Gastroesophageal sphincter (tissue), 4 donors: ENCODE data around the gene MDFIC. TPM values are rescaled to one million over a fixed set of nuclear protein-coding genes. Genes with fewer than 3 reads are reported as not detected.

Experiments
- ATAC-seq: fragments of 150-250 bp; one replicate; pipeline ENCODE4 v1.9.1; 2016; ENCODE audit warnings: mild to moderate bottlenecking, moderate library complexity
- H3K27ac ChIP-seq, 4 donors: fragments of 200-600 bp; sonication (generic) in 3 of 4; 1 replicate in 3 of 4; 2 replicates in 1 of 4; pipeline ENCODE4 v1.5.1; 2016 to 2019
- H3K27me3 ChIP-seq: fragments of 200-600 bp; sonication (generic); one replicate; pipeline ENCODE4 v1.5.1; 2019
- H3K36me3 ChIP-seq, 2 donors: fragments of 200-600 bp; sonication (generic); one replicate each; pipeline ENCODE4 v1.5.1; 2019; ENCODE audit warnings: control low read depth in 1 of 2
- H3K4me1 ChIP-seq, 3 donors: fragments of 200-600 bp; sonication (generic); 1 replicate in 2 of 3; 2 replicates in 1 of 3; pipeline ENCODE4 v1.5.1; 2016 to 2019; ENCODE audit warnings: control low read depth in 2 of 3
- H3K4me3 ChIP-seq, 2 donors: fragments of 200-600 bp; sonication (generic); one replicate each; pipeline ENCODE4 v1.5.1; 2019; ENCODE audit warnings: mild to moderate bottlenecking in 1 of 2, moderate library complexity in 1 of 2
- H3K9me3 ChIP-seq, 3 donors: fragments of 200-600 bp; sonication (generic); one replicate each; pipeline ENCODE4 v1.5.1; 2017 to 2019; ENCODE audit warnings: control low read depth in 2 of 3
- CTCF ChIP-seq, 4 experiments: fragments of 200-600 bp in 2 of 4; fragments of 450-650 bp in 2 of 4; sonication (generic) in 1 of 4; IDR thresholded peaks; one replicate each; pipeline ENCODE4 v1.5.1; 2017 to 2019; ENCODE audit warnings: antibody characterized with exemption in 4 of 4, mild to moderate bottlenecking in 2 of 4, moderate library complexity in 2 of 4
- EP300 ChIP-seq: sonication (generic); formaldehyde crosslinking; IDR thresholded peaks from one replicate; pipeline ENCODE4 v1.6.1; 2017; ENCODE audit warnings: antibody characterized with exemption, mild to moderate bottlenecking
- POLR2A ChIP-seq, 2 donors: fragments of 450-650 bp; IDR thresholded peaks; one replicate each; pipeline ENCODE4 v1.6.1; 2017; ENCODE audit warnings: antibody characterized with exemption in 2 of 2, mild to moderate bottlenecking in 2 of 2, moderate library complexity in 1 of 2
- POLR2AphosphoS5 ChIP-seq: sonication (generic); formaldehyde crosslinking; IDR thresholded peaks from one replicate; pipeline ENCODE4 v1.6.1; 2017; ENCODE audit warnings: antibody characterized with exemption
- WGBS, 2 donors: methylation state at CpG; one replicate each; pipeline ENCODE4 v1.1.5; 2018; ENCODE audit warnings: low coverage in 1 of 2; 5-methylcytosine and 5-hydroxymethylcytosine counted together
- total RNA-seq, 4 donors: library from RNA; depleted of rRNA; stranded (reverse); fragments of >200 nt; gene quantifications; one replicate each; pipeline ENCODE4 v1.1.0, GENCODE V29; 2016

MDFIC gene, protein sequence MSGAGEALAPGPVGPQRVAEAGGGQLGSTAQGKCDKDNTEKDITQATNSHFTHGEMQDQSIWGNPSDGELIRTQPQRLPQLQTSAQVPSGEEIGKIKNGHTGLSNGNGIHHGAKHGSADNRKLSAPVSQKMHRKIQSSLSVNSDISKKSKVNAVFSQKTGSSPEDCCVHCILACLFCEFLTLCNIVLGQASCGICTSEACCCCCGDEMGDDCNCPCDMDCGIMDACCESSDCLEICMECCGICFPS
- total RNA-seq: 10 to 100 TPM; 30.3 to 73.5 (median 38.1) TPM

GRCh38 chr7:114922026-114922651, at the start of gene MDFIC:
TSS of gene MDFIC (plus strand) at chr7:114922094. CDS start at chr7:114923034, 940 bp downstream.
- H3K27me3 ChIP-seq: no peaks in the 10 kb centered on the region
- peak; percentile 77 for ATAC-seq
- H3K9me3 ChIP-seq: no peaks in the 10 kb centered on the region
- TF ChIP-seq CTCF (IDR thresholded peaks at IDR 0.05): peak in 2 of 4 experiments; percentile 7 to 23
- peak; percentile 43 for TF ChIP-seq POLR2AphosphoS5
- peak; percentile 31 to 34 for TF ChIP-seq POLR2A (IDR thresholded peaks at IDR 0.05)
- no peak for TF ChIP-seq EP300
- WGBS, 2 donors: 0% methylated on average over 2 to 25 of the region's 55 CpGs
- H3K36me3 ChIP-seq: no peaks in the 10 kb centered on the region
- peak within 1 kb of the TSS; percentile 82 to 92 for H3K4me3 ChIP-seq
- peak within 1 kb of the TSS; percentile 86 to 95 (median 94) for H3K27ac ChIP-seq
- H3K4me1 ChIP-seq: peaks cover 2 to 46% (median 8%) of the 10 kb centered on the region in 3 donors

DNA sequence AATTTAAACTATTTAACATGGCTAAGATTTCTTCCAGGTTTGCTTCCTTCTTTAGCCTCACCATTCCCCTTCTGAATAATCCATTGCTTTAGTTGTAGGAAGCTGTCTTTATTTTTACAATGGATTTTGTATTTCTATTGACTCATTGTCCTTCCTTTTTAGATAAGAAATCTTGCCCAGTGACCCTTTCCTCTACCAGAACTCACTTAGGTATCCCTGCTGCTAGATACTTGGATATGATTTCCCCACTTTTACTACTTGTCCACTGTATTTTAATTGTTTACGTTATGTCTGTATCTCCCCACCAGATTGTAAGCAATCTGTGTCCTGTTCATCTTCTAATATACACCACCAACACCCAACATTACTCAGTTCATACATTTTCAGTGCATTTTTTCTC, 47.7 kb upstream of the MDFIC start:
- H3K9me3 ChIP-seq: peaks cover 0 to 5% (median 0%) of the 10 kb centered on the region in 3 donors
- no peaks in the 10 kb centered on the region for H3K27me3 ChIP-seq
- no peak overlapping the region for H3K27ac ChIP-seq
- H3K36me3 ChIP-seq: no peaks in the 10 kb centered on the region
- no peak for ATAC-seq
- no peak overlapping the region for H3K4me3 ChIP-seq
- no peak for TF ChIP-seq POLR2AphosphoS5
- TF ChIP-seq CTCF (IDR thresholded peaks at IDR 0.05): no peak
- no peak for TF ChIP-seq POLR2A (IDR thresholded peaks at IDR 0.05)
- TF ChIP-seq EP300: no peak
- 75 to 87% methylated on average over 1 of the region's 1 CpG for WGBS, 2 donors
- peaks cover 0 to 30% (median 0%) of the 10 kb centered on the region in 3 donors for H3K4me1 ChIP-seq

DNA sequence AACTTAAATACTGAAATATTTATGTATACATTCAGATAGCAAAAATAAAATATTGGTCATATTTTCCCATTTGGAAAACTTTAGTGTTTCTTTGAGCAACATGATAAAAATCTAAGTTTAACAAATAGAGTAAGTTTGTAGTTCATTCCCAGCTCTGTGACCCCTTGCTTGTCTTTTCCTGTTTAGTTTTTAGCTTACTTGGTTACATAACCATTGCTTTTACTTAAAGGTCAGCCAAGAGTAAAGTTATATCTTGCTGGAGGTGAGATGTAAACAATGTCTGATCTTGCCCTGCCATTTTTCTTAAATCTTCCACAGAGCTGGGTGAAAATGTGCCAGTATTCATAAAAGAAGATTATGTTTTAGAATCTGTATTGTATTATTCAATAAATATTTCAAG, 46.7 kb upstream of the MDFIC start:
- no peak for ATAC-seq
- peaks cover 0 to 30% (median 0%) of the 10 kb centered on the region in 3 donors for H3K4me1 ChIP-seq
- peaks cover 0 to 6% (median 0%) of the 10 kb centered on the region in 3 donors for H3K9me3 ChIP-seq
- H3K27ac ChIP-seq: no peak overlapping the region
- H3K4me3 ChIP-seq: no peak overlapping the region
- no peaks in the 10 kb centered on the region for H3K27me3 ChIP-seq
- H3K36me3 ChIP-seq: no peaks in the 10 kb centered on the region
- TF ChIP-seq EP300 (no peak), POLR2AphosphoS5 (no peak), CTCF (IDR thresholded peaks at IDR 0.05) (no peak)

- no peaks in the 10 kb centered on the region for H3K27me3 ChIP-seq
- peaks cover 0 to 15% (median 0%) of the 10 kb centered on the region in 3 donors for H3K4me1 ChIP-seq
- peaks cover 0 to 9% (median 0%) of the 10 kb centered on the region in 3 donors for H3K9me3 ChIP-seq
- no peak overlapping the region for H3K4me3 ChIP-seq
- 58 to 67% methylated on average over 1 of the region's 1 CpG for WGBS, 2 donors
- ATAC-seq: no peak
- H3K36me3 ChIP-seq: no peaks in the 10 kb centered on the region
- TF ChIP-seq POLR2AphosphoS5: no peak
- TF ChIP-seq CTCF (IDR thresholded peaks at IDR 0.05): no peak
- no peak for TF ChIP-seq EP300
- TF ChIP-seq POLR2A (IDR thresholded peaks at IDR 0.05): no peak
- H3K27ac ChIP-seq: no peak overlapping the region
Measured at GRCh38 chr7:114879554-114879953, 42.3 kb upstream of the MDFIC start.

DNA sequence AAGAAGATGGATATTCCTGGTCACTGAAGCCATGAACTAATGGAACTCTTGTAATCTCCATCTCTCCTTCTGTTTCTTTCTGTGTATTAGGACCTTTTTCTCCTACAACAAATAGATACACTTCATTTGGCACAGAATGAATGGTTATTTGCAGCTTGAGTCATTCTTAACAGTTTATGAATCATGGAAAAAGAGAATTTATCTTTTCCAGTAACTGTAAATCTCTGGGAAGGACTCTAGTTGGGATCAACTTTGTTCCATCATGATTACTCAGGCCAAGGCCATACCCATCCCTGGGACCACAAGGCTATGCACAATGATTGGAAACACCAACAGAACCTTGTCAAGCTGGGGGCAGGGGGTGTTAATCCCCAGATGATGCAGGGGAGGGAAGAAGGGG, 36.1 kb upstream of the MDFIC start:
- no peaks in the 10 kb centered on the region for H3K27me3 ChIP-seq
- H3K27ac ChIP-seq: no peak overlapping the region
- H3K36me3 ChIP-seq: no peaks in the 10 kb centered on the region
- TF ChIP-seq CTCF (IDR thresholded peaks at IDR 0.05) (no peak), EP300 (no peak), POLR2AphosphoS5 (no peak)
- ATAC-seq: no peak
- no peak overlapping the region for H3K4me3 ChIP-seq
- H3K9me3 ChIP-seq: no peaks in the 10 kb centered on the region
- H3K4me1 ChIP-seq: no peaks in the 10 kb centered on the region
